Hepatocyte (in vitro differentiated cells): ENCODE data around the gene OPCML. TPM values are rescaled to one million over a fixed set of nuclear protein-coding genes. Genes with fewer than 3 reads are reported as not detected.

Experiments used
- DNase-seq: peaks from one replicate; pipeline ENCODE4 v3.0.0-alpha.2; 2016; ENCODE audit warnings: low spot score
- H2AFZ ChIP-seq: fragments of 200-600 bp; sonication (generic); 2 replicates; pipeline ENCODE4 v1.6.0; 2016; ENCODE audit warnings: antibody characterized with exemption, mild to moderate bottlenecking
- H3K27ac ChIP-seq: fragments of 200-600 bp; sonication (generic); 2 replicates; pipeline ENCODE4 v1.5.1; 2016; ENCODE audit warnings: mild to moderate bottlenecking
- H3K27me3 ChIP-seq: fragments of 200-600 bp; sonication (generic); 2 replicates; pipeline ENCODE4 v1.6.1; 2016
- H3K36me3 ChIP-seq: fragments of 200-600 bp; sonication (generic); replicated peaks from 2 replicates; pipeline ENCODE4 v1.5.1; 2016; ENCODE audit warnings: low read depth; ENCODE audit not compliant: insufficient read depth
- H3K4me1 ChIP-seq: fragments of 200-600 bp; sonication (generic); 2 replicates; pipeline ENCODE4 v1.5.1; 2016; ENCODE audit warnings: mild to moderate bottlenecking, moderate library complexity; ENCODE audit not compliant: insufficient read depth
- H3K4me2 ChIP-seq: fragments of 200-600 bp; sonication (generic); 2 replicates; pipeline ENCODE4 v1.6.0; 2016
- H3K4me3 ChIP-seq: fragments of 200-600 bp; sonication (generic); 2 replicates; pipeline ENCODE4 v1.5.1; 2016; ENCODE audit warnings: mild to moderate bottlenecking
- H3K79me2 ChIP-seq: fragments of 200-600 bp; sonication (generic); 2 replicates; pipeline ENCODE4 v1.6.0; 2017; ENCODE audit warnings: mild to moderate bottlenecking
- H3K9me2 ChIP-seq: fragments of 200-600 bp; sonication (generic); replicated peaks from 2 replicates; pipeline ENCODE4 v1.6.0; 2017; ENCODE audit warnings: mild to moderate bottlenecking; ENCODE audit not compliant: insufficient read depth
- H3K9me3 ChIP-seq: fragments of 200-600 bp; sonication (generic); 2 replicates; pipeline ENCODE4 v1.5.1; 2016; ENCODE audit warnings: low read depth, mild to moderate bottlenecking
- H4K20me1 ChIP-seq: fragments of 200-600 bp; sonication (generic); 2 replicates; pipeline ENCODE4 v1.6.0; 2016; ENCODE audit warnings: mild to moderate bottlenecking; ENCODE audit not compliant: insufficient read depth, poor library complexity, severe bottlenecking
- CTCF ChIP-seq: fragments of 200-600 bp; sonication (generic); IDR thresholded peaks from 2 replicates; pipeline ENCODE4 v1.5.1; 2016; ENCODE audit warnings: antibody characterized with exemption, mild to moderate bottlenecking; ENCODE audit not compliant: poor library complexity
- EZH2 ChIP-seq: fragments of 200-600 bp; sonication (generic); IDR thresholded peaks from 2 replicates; pipeline ENCODE4 v1.6.1; 2016; ENCODE audit warnings: antibody characterized with exemption, mild to moderate bottlenecking, borderline replicate concordance
- EZH2phosphoT487 ChIP-seq: fragments of 200-600 bp; sonication (generic); IDR thresholded peaks from one replicate; pipeline ENCODE4 v1.6.1; 2018; ENCODE audit warnings: antibody characterized with exemption, mild to moderate bottlenecking, low read depth, moderate library complexity; ENCODE audit not compliant: unreplicated experiment, severe bottlenecking
- WGBS: methylation state at CpG from one replicate; pipeline ENCODE4 v1.1.6; 2016; ENCODE audit warnings: low lambda C conversion rate; ENCODE audit errors: missing lambda C conversion rate; 5-methylcytosine and 5-hydroxymethylcytosine counted together
- polyA plus RNA-seq: library from polyadenylated mRNA; unstranded; fragments of >200 nt; fragmentation: Nextera tagmentation; extraction: Ambion mirVana; gene quantifications from 2 replicates; pipeline ENCODE4 v1.2.1, GENCODE V29; 2016
- total RNA-seq: library from RNA; depleted of rRNA; stranded (reverse); fragments of >200 nt; gene quantifications from 2 replicates; pipeline ENCODE4 v1.2.3, GENCODE V29; 2014

Gene OPCML
- total and polyA plus RNA-seq, 2 experiments from 2014 or later: 0.37 to 0.98 TPM

GRCh38 chr11:132755934-132756333, 776.4 kb downstream of the OPCML start:
- no peak overlapping the region for H3K4me3 ChIP-seq
- 89% methylated on average over 5 of the region's 5 CpGs for WGBS
- H3K79me2 ChIP-seq: no peaks in the 10 kb centered on the region
- no peaks in the 10 kb centered on the region for H3K9me3 ChIP-seq
- no peaks in the 10 kb centered on the region for H3K4me1 ChIP-seq
- H4K20me1 ChIP-seq: no peaks in the 10 kb centered on the region
- DNase-seq: no peak
- H3K4me2 ChIP-seq: no peak overlapping the region
- no peaks in the 10 kb centered on the region for H3K9me2 ChIP-seq
- H2AFZ ChIP-seq: no peak overlapping the region
- no peak for TF ChIP-seq CTCF
- no peaks in the 10 kb centered on the region for H3K36me3 ChIP-seq
- H3K27ac ChIP-seq: no peak overlapping the region
- H3K27me3 ChIP-seq: no peaks in the 10 kb centered on the region

GRCh38 chr11:132751516-132752250, 780.6 kb downstream of the OPCML start:
- Histone ChIP-seq H3K79me2 (no peaks in the 10 kb centered on the region), H3K4me1 (no peaks in the 10 kb centered on the region), H2AFZ (no peak overlapping the region), H3K4me2 (no peak overlapping the region), H3K27ac (no peak overlapping the region), H4K20me1 (no peaks in the 10 kb centered on the region), H3K9me3 (no peaks in the 10 kb centered on the region), H3K4me3 (no peak overlapping the region), H3K9me2 (no peaks in the 10 kb centered on the region), H3K36me3 (no peaks in the 10 kb centered on the region), H3K27me3 (no peaks in the 10 kb centered on the region)
- TF ChIP-seq EZH2phosphoT487 (no peak), CTCF (no peak), EZH2 (no peak)
- no peak for DNase-seq
- WGBS: 94% methylated on average over 3 of the region's 3 CpGs

- Histone ChIP-seq H3K4me3 (no peak overlapping the region), H4K20me1 (no peaks in the 10 kb centered on the region), H3K36me3 (no peaks in the 10 kb centered on the region), H3K9me2 (no peaks in the 10 kb centered on the region), H3K79me2 (no peaks in the 10 kb centered on the region), H3K27me3 (no peaks in the 10 kb centered on the region), H3K4me1 (no peaks in the 10 kb centered on the region), H3K9me3 (no peaks in the 10 kb centered on the region), H2AFZ (no peak overlapping the region), H3K4me2 (no peak overlapping the region), H3K27ac (no peak overlapping the region)
- no peak for DNase-seq
- WGBS: 53% methylated on average over 5 of the region's 5 CpGs
- TF ChIP-seq EZH2 (no peak), EZH2phosphoT487 (no peak), CTCF (no peak)
These were observed 786.0 kb downstream of the OPCML start for GRCh38 chr11:132746305-132746704.

GRCh38 chr11:132745306-132745705, 787.0 kb downstream of the OPCML start:
- Histone ChIP-seq H3K9me3 (no peaks in the 10 kb centered on the region), H3K27me3 (no peaks in the 10 kb centered on the region), H3K36me3 (no peaks in the 10 kb centered on the region), H3K4me3 (no peak overlapping the region), H3K4me1 (no peaks in the 10 kb centered on the region), H3K79me2 (no peaks in the 10 kb centered on the region), H4K20me1 (no peaks in the 10 kb centered on the region), H2AFZ (no peak overlapping the region), H3K27ac (no peak overlapping the region), H3K9me2 (no peaks in the 10 kb centered on the region), H3K4me2 (no peak overlapping the region)
- TF ChIP-seq CTCF (no peak), EZH2phosphoT487 (no peak)
- WGBS: 86% methylated on average over 1 of the region's 1 CpG
- DNase-seq: no peak
